Islet of Langerhans (tissue), 1 donor: ENCODE data around the gene SAMM50.

Source experiments
- FAIRE-seq: peaks from one replicate; lab custom pipeline; 2011; peaks lifted over from hg19 to GRCh38; lab: Jason Lieb, UNC

SAMM50 gene

GRCh38 chr22:44030051-44030701 lies 74.9 kb downstream of the SAMM50 start:
- FAIRE-seq: no peak

- FAIRE-seq: no peak
These were observed 75.5 kb downstream of the SAMM50 start for GRCh38 chr22:44030702-44031082.

- FAIRE-seq: no peak
These were observed 76.1 kb downstream of the SAMM50 start for GRCh38 chr22:44031158-44031952.

- FAIRE-seq: no peak
These were observed 77.0 kb downstream of the SAMM50 start for GRCh38 chr22:44032126-44032730.

GRCh38 chr22:44033287-44033686 lies 78.0 kb downstream of the SAMM50 start:
- no peak for FAIRE-seq

GRCh38 chr22:44033694-44034093 lies 78.5 kb downstream of the SAMM50 start:
- no peak for FAIRE-seq

- FAIRE-seq: no peak
These were observed 82.5 kb downstream of the SAMM50 start for GRCh38 chr22:44037519-44038375.

- no peak for FAIRE-seq
These were observed 84.4 kb downstream of the SAMM50 start for GRCh38 chr22:44039566-44040171.

- FAIRE-seq: peak; percentile 13
These were observed 87.3 kb downstream of the SAMM50 start for GRCh38 chr22:44042249-44043218.

GRCh38 chr22:44045145-44045544 lies 89.9 kb downstream of the SAMM50 start:
- no peak for FAIRE-seq
